ENCODE results near the gene AMDHD2.
A peak's percentile ranks its signal among the peaks of the same experiment; 100 is the strongest.

Gene AMDHD2

GRCh38 chr16:2483939-2484897 lies 36.0 kb upstream of the AMDHD2 start:
- DNase-seq = no peak

- DNase-seq = no peak
Observed at GRCh38 chr16:2484898-2485508, 35.2 kb upstream of the AMDHD2 start.

- DNase-seq = no peak
Observed at GRCh38 chr16:2485811-2486507, 34.2 kb upstream of the AMDHD2 start.

- peak; percentile 75 for DNase-seq
Observed at GRCh38 chr16:2486645-2487516, 33.3 kb upstream of the AMDHD2 start.

- no peak for DNase-seq
Observed at GRCh38 chr16:2487517-2487842, 32.7 kb upstream of the AMDHD2 start.

GRCh38 chr16:2487903-2488531 lies 32.2 kb upstream of the AMDHD2 start:
- DNase-seq = no peak

- no peak for DNase-seq
Observed at GRCh38 chr16:2489581-2489980, 30.6 kb upstream of the AMDHD2 start.

GRCh38 chr16:2490190-2491105 lies 29.7 kb upstream of the AMDHD2 start:
- no peak for DNase-seq

- no peak for DNase-seq
Observed at GRCh38 chr16:2492292-2492691, 27.9 kb upstream of the AMDHD2 start.

- no peak for DNase-seq
Observed at GRCh38 chr16:2493605-2494004, 26.6 kb upstream of the AMDHD2 start.

GRCh38 chr16:2494616-2495015 lies 25.6 kb upstream of the AMDHD2 start:
- no peak for DNase-seq

GRCh38 chr16:2495041-2495440 lies 25.1 kb upstream of the AMDHD2 start:
- no peak for DNase-seq

- DNase-seq = no peak
Observed at GRCh38 chr16:2496223-2497115, 23.7 kb upstream of the AMDHD2 start.

GRCh38 chr16:2497116-2497630 lies 23.0 kb upstream of the AMDHD2 start:
- DNase-seq = no peak

GRCh38 chr16:2497695-2498484 lies 22.3 kb upstream of the AMDHD2 start:
- no peak for DNase-seq

- DNase-seq = no peak
Observed at GRCh38 chr16:2498531-2499253, 21.5 kb upstream of the AMDHD2 start.

- no peak for DNase-seq
Observed at GRCh38 chr16:2499454-2499853, 20.7 kb upstream of the AMDHD2 start.

GRCh38 chr16:2499890-2500429 lies 20.2 kb upstream of the AMDHD2 start:
- DNase-seq = no peak
